Measurements from ENCODE around the gene ERBB2. TPM values are rescaled to one million over a fixed set of nuclear protein-coding genes. Genes with fewer than 3 reads are reported as not detected.

ERBB2 gene
- total and polyA plus RNA-seq, 10 of the 15 experiments (the other 5 are each of a cell fraction or from before 2014, with no cell fraction given) = 0.39 to 7.0 (median 4.3) TPM

GRCh38 chr17:39694593-39694992, 5.3 kb upstream of the ERBB2 start:
- in situ Hi-C loops (cut with MboI) (no loop called here), intact Hi-C loops (cut with micrococcal nuclease; ENCODE audit: unreplicated experiment) (no loop called here)
- H4K20me1 ChIP-seq (ENCODE audit: control insufficient read depth, insufficient read depth) = no peaks in the 10 kb centered on the region
- ATAC-seq (no peak), FAIRE-seq (no peak), DNase-seq (ENCODE audit: low read depth, low spot score) (no peak)
- no peaks in the 10 kb centered on the region for H3K36me3 ChIP-seq (ENCODE audit: control insufficient read depth in 2 of 2, insufficient read depth in 2 of 2, low read length in 1 of 2)
- no peaks in the 10 kb centered on the region for H3K79me2 ChIP-seq (ENCODE audit: control insufficient read depth, insufficient read depth, low read length)
- ChIA-PET POLR2A (no interaction called here), SMC1A (ENCODE audit: uncharacterized antibody, unreplicated experiment) (interaction anchor here (1.2 kb wide), 1 partner anchor 12 kb away, joined by 3 read pairs; no protein-coding TSS in a partner anchor), CTCF (interaction anchor here (1.1 kb wide), 2 partner anchors 9 to 147 kb away, joined by 3 read pairs; no protein-coding TSS in a partner anchor), RAD21 (ENCODE audit: unreplicated experiment) (no interaction called here)
- no peak overlapping the region for H3K27ac ChIP-seq (ENCODE audit: control insufficient read depth, insufficient read depth)
- TF ChIP-seq, protein P1, sequence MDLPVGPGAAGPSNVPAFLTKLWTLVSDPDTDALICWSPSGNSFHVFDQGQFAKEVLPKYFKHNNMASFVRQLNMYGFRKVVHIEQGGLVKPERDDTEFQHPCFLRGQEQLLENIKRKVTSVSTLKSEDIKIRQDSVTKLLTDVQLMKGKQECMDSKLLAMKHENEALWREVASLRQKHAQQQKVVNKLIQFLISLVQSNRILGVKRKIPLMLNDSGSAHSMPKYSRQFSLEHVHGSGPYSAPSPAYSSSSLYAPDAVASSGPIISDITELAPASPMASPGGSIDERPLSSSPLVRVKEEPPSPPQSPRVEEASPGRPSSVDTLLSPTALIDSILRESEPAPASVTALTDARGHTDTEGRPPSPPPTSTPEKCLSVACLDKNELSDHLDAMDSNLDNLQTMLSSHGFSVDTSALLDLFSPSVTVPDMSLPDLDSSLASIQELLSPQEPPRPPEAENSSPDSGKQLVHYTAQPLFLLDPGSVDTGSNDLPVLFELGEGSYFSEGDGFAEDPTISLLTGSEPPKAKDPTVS (IDR thresholded peaks at IDR 0.05; ENCODE audit: low read depth, low read length) = no peak
- TF ChIP-seq SUZ12 (IDR thresholded peaks at IDR 0.05; ENCODE audit: unreplicated experiment) (no peak), ZNF24 (IDR thresholded peaks at IDR 0.05) (no peak)
- no peak overlapping the region for H3K9ac ChIP-seq (ENCODE audit: control insufficient read depth, insufficient read depth, low read length)
- WGBS (ENCODE audit: insufficient coverage, insufficient replicate concordance, low lambda C conversion rate, missing lambda C conversion rate) = 26% methylated on average over 5 of the region's 5 CpGs
- no peaks in the 10 kb centered on the region for H3K27me3 ChIP-seq (replicated peaks in 1 of 2; ENCODE audit: control insufficient read depth in 2 of 2, insufficient read depth in 2 of 2, low read length in 1 of 2)
- no peak overlapping the region for H3K4me2 ChIP-seq (ENCODE audit: control insufficient read depth, insufficient read depth)
- no peak overlapping the region for H3K4me3 ChIP-seq
- no peaks in the 10 kb centered on the region for H3K4me1 ChIP-seq (ENCODE audit: control insufficient read depth, insufficient read depth, low read length)
- no peaks in the 10 kb centered on the region for H3K9me3 ChIP-seq (replicated peaks; ENCODE audit: control insufficient read depth, insufficient read depth, low read length)
- no TSS peak for BruUV-seq (replicated peaks)
- no peak overlapping the region for H2AFZ ChIP-seq (ENCODE audit: control insufficient read depth, low read depth, low read length)

DNA sequence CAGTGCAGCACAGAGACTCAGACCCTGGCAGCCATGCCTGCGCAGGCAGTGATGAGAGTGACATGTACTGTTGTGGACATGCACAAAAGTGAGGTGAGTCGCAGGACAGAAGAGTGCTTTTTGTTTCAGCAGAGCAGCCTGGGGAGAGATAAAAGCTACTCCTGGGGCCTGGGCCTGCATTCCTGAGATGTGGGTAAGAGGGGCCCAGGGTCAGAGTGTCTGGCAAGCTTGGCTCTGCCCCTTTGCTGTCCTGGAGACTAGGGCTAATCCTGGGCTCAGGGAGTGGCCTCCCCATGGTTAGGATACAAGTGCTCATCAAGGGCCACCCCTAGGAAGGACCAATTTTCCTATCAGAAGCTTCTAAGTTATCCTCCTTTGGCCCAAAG, 4.8 kb upstream of the ERBB2 start:
- no peaks in the 10 kb centered on the region for H3K36me3 ChIP-seq (ENCODE audit: control insufficient read depth in 2 of 2, insufficient read depth in 2 of 2, low read length in 1 of 2)
- WGBS (ENCODE audit: insufficient coverage, insufficient replicate concordance, low lambda C conversion rate, missing lambda C conversion rate) = 98% methylated on average over 2 of the region's 2 CpGs
- no peak for FAIRE-seq
- POLR2A ChIA-PET = no interaction called here
- intact Hi-C loops (cut with micrococcal nuclease; ENCODE audit: unreplicated experiment) = no loop called here
- no peak for DNase-seq (ENCODE audit: low read depth, low spot score)
- CTCF ChIA-PET = interaction anchor here (0.6 to 1.1 kb wide), 2 partner anchors 8 to 82 kb away, joined by 3 read pairs; no protein-coding TSS in a partner anchor
- no peaks in the 10 kb centered on the region for H3K79me2 ChIP-seq (ENCODE audit: control insufficient read depth, insufficient read depth, low read length)
- no TSS peak for BruUV-seq (replicated peaks)
- SMC1A ChIA-PET (ENCODE audit: uncharacterized antibody, unreplicated experiment) = interaction anchor here (1.2 kb wide), 1 partner anchor 12 kb away, joined by 3 read pairs; no protein-coding TSS in a partner anchor
- H3K4me1 ChIP-seq (ENCODE audit: control insufficient read depth, insufficient read depth, low read length) = no peaks in the 10 kb centered on the region
- H3K27ac ChIP-seq (ENCODE audit: control insufficient read depth, insufficient read depth) = no peak overlapping the region
- H4K20me1 ChIP-seq (ENCODE audit: control insufficient read depth, insufficient read depth) = no peaks in the 10 kb centered on the region
- TF ChIP-seq ZNF622 (IDR thresholded peaks at IDR 0.05) (no peak), SRF (IDR thresholded peaks at IDR 0.05; ENCODE audit: low read depth in 2 of 2, low read length in 2 of 2) (no peak), RELA (IDR thresholded peaks at IDR 0.05; ENCODE audit: borderline replicate concordance, partially characterized antibody) (no peak), STAT3 (IDR thresholded peaks at IDR 0.05; ENCODE audit: low read depth, low read length) (no peak)
- TF ChIP-seq, protein P2, sequence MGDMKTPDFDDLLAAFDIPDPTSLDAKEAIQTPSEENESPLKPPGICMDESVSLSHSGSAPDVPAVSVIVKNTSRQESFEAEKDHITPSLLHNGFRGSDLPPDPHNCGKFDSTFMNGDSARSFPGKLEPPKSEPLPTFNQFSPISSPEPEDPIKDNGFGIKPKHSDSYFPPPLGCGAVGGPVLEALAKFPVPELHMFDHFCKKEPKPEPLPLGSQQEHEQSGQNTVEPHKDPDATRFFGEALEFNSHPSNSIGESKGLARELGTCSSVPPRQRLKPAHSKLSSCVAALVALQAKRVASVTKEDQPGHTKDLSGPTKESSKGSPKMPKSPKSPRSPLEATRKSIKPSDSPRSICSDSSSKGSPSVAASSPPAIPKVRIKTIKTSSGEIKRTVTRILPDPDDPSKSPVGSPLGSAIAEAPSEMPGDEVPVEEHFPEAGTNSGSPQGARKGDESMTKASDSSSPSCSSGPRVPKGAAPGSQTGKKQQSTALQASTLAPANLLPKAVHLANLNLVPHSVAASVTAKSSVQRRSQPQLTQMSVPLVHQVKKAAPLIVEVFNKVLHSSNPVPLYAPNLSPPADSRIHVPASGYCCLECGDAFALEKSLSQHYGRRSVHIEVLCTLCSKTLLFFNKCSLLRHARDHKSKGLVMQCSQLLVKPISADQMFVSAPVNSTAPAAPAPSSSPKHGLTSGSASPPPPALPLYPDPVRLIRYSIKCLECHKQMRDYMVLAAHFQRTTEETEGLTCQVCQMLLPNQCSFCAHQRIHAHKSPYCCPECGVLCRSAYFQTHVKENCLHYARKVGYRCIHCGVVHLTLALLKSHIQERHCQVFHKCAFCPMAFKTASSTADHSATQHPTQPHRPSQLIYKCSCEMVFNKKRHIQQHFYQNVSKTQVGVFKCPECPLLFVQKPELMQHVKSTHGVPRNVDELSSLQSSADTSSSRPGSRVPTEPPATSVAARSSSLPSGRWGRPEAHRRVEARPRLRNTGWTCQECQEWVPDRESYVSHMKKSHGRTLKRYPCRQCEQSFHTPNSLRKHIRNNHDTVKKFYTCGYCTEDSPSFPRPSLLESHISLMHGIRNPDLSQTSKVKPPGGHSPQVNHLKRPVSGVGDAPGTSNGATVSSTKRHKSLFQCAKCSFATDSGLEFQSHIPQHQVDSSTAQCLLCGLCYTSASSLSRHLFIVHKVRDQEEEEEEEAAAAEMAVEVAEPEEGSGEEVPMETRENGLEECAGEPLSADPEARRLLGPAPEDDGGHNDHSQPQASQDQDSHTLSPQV (IDR thresholded peaks at IDR 0.05) = no peak
- in situ Hi-C loops (cut with MboI) = no loop called here
- no peak for ATAC-seq
- no peak overlapping the region for H3K9ac ChIP-seq (ENCODE audit: control insufficient read depth, insufficient read depth, low read length)
- no peak overlapping the region for H3K4me2 ChIP-seq (ENCODE audit: control insufficient read depth, insufficient read depth)
- no peak overlapping the region for H3K4me3 ChIP-seq
- H3K27me3 ChIP-seq (replicated peaks in 1 of 2; ENCODE audit: control insufficient read depth in 2 of 2, insufficient read depth in 2 of 2, low read length in 1 of 2) = no peaks in the 10 kb centered on the region
- H3K9me3 ChIP-seq (replicated peaks; ENCODE audit: control insufficient read depth, insufficient read depth, low read length) = no peaks in the 10 kb centered on the region
- RAD21 ChIA-PET (ENCODE audit: unreplicated experiment) = no interaction called here
- H2AFZ ChIP-seq (ENCODE audit: control insufficient read depth, low read depth, low read length) = no peak overlapping the region
